Measurements from ENCODE around the gene C2orf69. TPM values are rescaled to one million over a fixed set of nuclear protein-coding genes. Genes with fewer than 3 reads are reported as not detected.

The C2orf69 gene
- total RNA-seq, 1 experiment from 2014 or later: 22.0 TPM

- no peaks in the 10 kb centered on the region for H3K9me3 Mint-ChIP-seq
- no peak overlapping the region for H2AFZ ChIP-seq (ENCODE audit: low read length)
- no peak overlapping the region for H2BK5ac ChIP-seq (ENCODE audit: insufficient read length, low read length)
- no peak overlapping the region for H2AK5ac ChIP-seq (ENCODE audit: insufficient read length, low read length)
- H3K23me2 ChIP-seq (ENCODE audit: insufficient read length, low read depth, low read length, poor library complexity, severe bottlenecking): no peaks in the 10 kb centered on the region
- H4K5ac ChIP-seq (ENCODE audit: insufficient read length, low read depth, low read length): no peak overlapping the region
- no peak overlapping the region for H3K4me3 Mint-ChIP-seq
- H3K27me3 ChIP-seq (ENCODE audit: insufficient read depth, low read length): no peaks in the 10 kb centered on the region
- H3T11ph ChIP-seq (ENCODE audit: low read length): no peak overlapping the region
- peaks cover 12% of the 10 kb centered on the region; the same call in 1 of the 2 replicates for H3K79me2 ChIP-seq (ENCODE audit: insufficient read depth, low read length)
- H3K14ac ChIP-seq (ENCODE audit: insufficient read depth, low read length): no peak overlapping the region
- no peak overlapping the region for H3K4ac ChIP-seq (ENCODE audit: low read depth, low read length)
- H4K20me1 ChIP-seq (ENCODE audit: control insufficient read depth, insufficient read depth, insufficient read length): no peaks in the 10 kb centered on the region
- H3K27ac ChIP-seq (ENCODE audit: insufficient read length, low read depth, low read length): no peak overlapping the region
- DNase-seq: no peak
- no peak overlapping the region for H2BK12ac ChIP-seq (ENCODE audit: insufficient read length, low read depth, low read length)
- no CpG with 5 or more reads among the region's 2 CpGs for WGBS (ENCODE audit: extremely low coverage, insufficient read length, low lambda C conversion rate)
- H4K91ac ChIP-seq (ENCODE audit: insufficient read length, low read depth, low read length): no peak overlapping the region
- H3K18ac ChIP-seq (ENCODE audit: insufficient read length, low read depth, low read length): no peak overlapping the region
- H3K4me2 ChIP-seq (ENCODE audit: insufficient read depth, insufficient read length, low read length): no peak overlapping the region
- H4K8ac ChIP-seq (replicated peaks; ENCODE audit: insufficient read length, low read depth, low read length): no peak overlapping the region
- H2BK120ac ChIP-seq (ENCODE audit: low read depth, low read length, poor library complexity, severe bottlenecking): no peak overlapping the region
- no peak overlapping the region for H3K23ac ChIP-seq (ENCODE audit: insufficient read length, low read depth, low read length)
- H2BK20ac ChIP-seq (ENCODE audit: low read depth, low read length, poor library complexity, severe bottlenecking): no peak overlapping the region
- H3K36me3 Mint-ChIP-seq (ENCODE audit: insufficient read depth in 1 of 3, low read depth in 3 of 3): peaks cover 25 to 42% (median 37%) of the 10 kb centered on the region in 3 experiments
- no peaks in the 10 kb centered on the region for H3K27me3 Mint-ChIP-seq (ENCODE audit: low read depth)
- H3K27ac Mint-ChIP-seq: peak overlapping the region in 1 of 3 experiments; percentile 78; a peak in 1 of 7 replicates
- H3K9ac ChIP-seq (ENCODE audit: extremely low read depth, insufficient read length, low read length): no peak overlapping the region
- H3K79me1 ChIP-seq (ENCODE audit: insufficient read depth, low read depth, low read length, poor library complexity, severe bottlenecking): peaks cover 4% of the 10 kb centered on the region
- no peak for TF ChIP-seq CTCF (conservative IDR thresholded peaks at IDR 0.05)
- H3K9me3 ChIP-seq (ENCODE audit: control insufficient read depth, low read depth, low read length): no peaks in the 10 kb centered on the region
- no peaks in the 10 kb centered on the region for H3K4me1 ChIP-seq (ENCODE audit: insufficient read depth, low read length)
- H3K56ac ChIP-seq (ENCODE audit: insufficient read length, low read depth, low read length): no peak overlapping the region
- no peak overlapping the region for H2BK15ac ChIP-seq (ENCODE audit: low read depth, low read length)
- peaks cover 37 to 40% of the 10 kb centered on the region in 2 experiments for H3K4me1 Mint-ChIP-seq
These were observed 12.8 kb downstream of the C2orf69 start for GRCh38 chr2:199923924-199924323.

Measured in H9 (cell line).